Mammary microvascular endothelial cell (primary cell): ENCODE data around the gene COX6B2. TPM values are rescaled to one million over a fixed set of nuclear protein-coding genes. Genes with fewer than 3 reads are reported as not detected.

Experiments
- total RNA-seq: library from RNA; depleted of rRNA; stranded (reverse); fragments of >200 nt; gene quantifications from 2 replicates; pipeline ENCODE4 v1.2.3, GENCODE V29; 2015

Gene COX6B2
- not detected in 2 replicates for total RNA-seq

GRCh38 chr19:55354698-55355212 is at the start of gene COX6B2:
Gene COX6B2 (minus strand): TSS chr19:55354719. CDS start chr19:55354521, 198 bp downstream.

GRCh38 chr19:55385724-55386492 is 31.4 kb upstream of the COX6B2 start, which contains the start of gene RPL28:
Gene RPL28 (plus strand): TSS chr19:55385932. CDS start chr19:55386358, 426 bp downstream.

GRCh38 chr19:55384131-55384919 is 29.8 kb upstream of the COX6B2 start, which contains the start of gene TMEM238:
Gene TMEM238 (minus strand): TSS chr19:55384292. CDS start chr19:55384259, 33 bp downstream.

GRCh38 chr19:55376241-55376933 is 21.9 kb upstream of the COX6B2 start, which contains the start of gene TMEM190:
Gene TMEM190 (plus strand): TSS chr19:55376826. CDS start chr19:55376854, 28 bp downstream.

GRCh38 chr19:55370305-55370988 is 15.9 kb upstream of the COX6B2 start, which contains the start of gene IL11:
Gene IL11 (minus strand): TSS chr19:55370463. CDS start chr19:55370310, 153 bp downstream.

GRCh38 chr19:55362990-55363716 is 8.6 kb upstream of the COX6B2 start, which contains the start of gene GARIN5B:
Gene GARIN5B (minus strand): TSS chr19:55363260. CDS start chr19:55363066, 194 bp downstream.

GRCh38 chr19:55339105-55339888 is 15.2 kb downstream of the COX6B2 start, which contains the start of gene KMT5C:
Gene KMT5C (plus strand): TSS chr19:55339876. CDS start chr19:55341937, 2,061 bp downstream.

GRCh38 chr19:55325172-55325571 is 29.3 kb downstream of the COX6B2 start, which contains the start of gene TMEM150B:
Gene TMEM150B (minus strand): TSS chr19:55325341. CDS start chr19:55321036, 4,305 bp downstream.

Other genes starting within 250 kb of the COX6B2 start
- 58.8 and 64.1 TPM in 2 replicates for gene PPP1R12C, start 237.1 kb downstream of the COX6B2 start, total RNA-seq
- 0.79 and 3.1 TPM in 2 replicates for gene TNNT1, start 205.5 kb downstream of the COX6B2 start, total RNA-seq
- gene TNNI3, start 197.0 kb downstream of the COX6B2 start, total RNA-seq, result not detected in 2 replicates
- gene DNAAF3, start 188.1 kb downstream of the COX6B2 start, total RNA-seq, result 0.79 and 1.8 TPM in 2 replicates
- gene SYT5, start 174.4 kb downstream of the COX6B2 start, total RNA-seq, result not detected in 2 replicates
- gene PTPRH, start 145.2 kb downstream of the COX6B2 start, total RNA-seq, result 3.1 and 5.3 TPM in 2 replicates
- gene TMEM86B, start 126.0 kb downstream of the COX6B2 start, total RNA-seq, result 0.27 and 1.7 TPM in 2 replicates
- gene PPP6R1, start 95.7 kb downstream of the COX6B2 start, total RNA-seq, result 44.7 and 51.5 TPM in 2 replicates
- gene HSPBP1, start 74.6 kb downstream of the COX6B2 start, total RNA-seq, result 44.3 and 63.8 TPM in 2 replicates
- 0.25 and 0.27 TPM in 2 replicates for gene BRSK1, start 70.7 kb downstream of the COX6B2 start, total RNA-seq
- not detected in 2 replicates for gene TMEM150B, start 29.4 kb downstream of the COX6B2 start, total RNA-seq
- gene KMT5C, start 14.8 kb downstream of the COX6B2 start, total RNA-seq, result 6.3 and 6.6 TPM in 2 replicates
- gene GARIN5B, start 8.5 kb upstream of the COX6B2 start, total RNA-seq, result not detected in 2 replicates
- not detected in 2 replicates for gene IL11, start 15.7 kb upstream of the COX6B2 start, total RNA-seq
- not detected in 2 replicates for gene TMEM190, start 22.1 kb upstream of the COX6B2 start, total RNA-seq
- not detected in 2 replicates for gene TMEM238, start 29.6 kb upstream of the COX6B2 start, total RNA-seq
- 251 and 353 TPM in 2 replicates for gene RPL28, start 31.2 kb upstream of the COX6B2 start, total RNA-seq
- gene UBE2S, start 53.1 kb upstream of the COX6B2 start, total RNA-seq, result 153 and 158 TPM in 2 replicates
- gene SHISA7, start 88.6 kb upstream of the COX6B2 start, total RNA-seq, result not detected in 2 replicates
- gene ISOC2, start 106.9 kb upstream of the COX6B2 start, total RNA-seq, result 73.3 and 78.3 TPM in 2 replicates
- not detected in 2 replicates for gene C19orf85, start 110.0 kb upstream of the COX6B2 start, total RNA-seq
- 3.9 and 8.3 TPM in 2 replicates for gene ZNF628, start 121.9 kb upstream of the COX6B2 start, total RNA-seq
- 15.4 and 16.5 TPM in 2 replicates for gene NAT14, start 130.5 kb upstream of the COX6B2 start, total RNA-seq
- gene SSC5D, start 133.7 kb upstream of the COX6B2 start, total RNA-seq, result 0.27 and 0.74 TPM in 2 replicates
- gene SBK2, start 182.4 kb upstream of the COX6B2 start, total RNA-seq, result not detected in 2 replicates
- 0.27 and 0.39 TPM in 2 replicates for gene SBK3, start 190.8 kb upstream of the COX6B2 start, total RNA-seq
- 4.7 and 6.4 TPM in 2 replicates for gene ZNF579, start 226.1 kb upstream of the COX6B2 start, total RNA-seq
- 3.1 and 6.0 TPM in 2 replicates for gene FIZ1, start 244.8 kb upstream of the COX6B2 start, total RNA-seq
- gene ZNF524, start 245.6 kb upstream of the COX6B2 start, total RNA-seq, result 21.8 and 29.8 TPM in 2 replicates